ENCODE results near the gene ACOT7.
"Not testable (repeated sequence)": the region's sequence is repeated elsewhere in the genome, so short reads cannot be mapped to it uniquely, and the experiment has no call there.

The ACOT7 gene

DNA sequence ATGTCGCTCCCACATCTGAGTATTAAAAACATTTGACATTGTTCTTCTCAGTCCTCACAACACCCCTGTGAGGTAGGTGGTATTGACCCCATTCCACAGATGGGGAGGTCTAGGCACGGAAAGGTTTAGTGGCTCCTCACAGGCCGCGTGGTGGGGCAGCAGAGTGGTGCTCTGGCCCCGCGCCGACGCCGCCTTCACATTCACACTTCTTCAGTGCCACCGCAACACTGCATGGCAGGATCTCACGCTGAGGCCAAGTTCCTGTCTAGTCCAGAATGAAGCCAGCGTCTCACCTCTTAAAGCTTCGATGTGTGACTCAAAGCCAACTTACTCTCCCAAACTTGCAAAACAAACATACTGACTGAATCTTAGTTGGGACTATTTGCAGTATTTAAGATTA, 169.9 kb downstream of the ACOT7 start:
- in situ Hi-C loops (cut with HindIII; ENCODE audit: low pct_unique_long_range_greater_than_20kb, low sequenced_read_pairs), result no loop called here
- DNase-seq (ENCODE audit: low read depth in 1 of 2, low spot score in 1 of 2), result no peak
- TF ChIP-seq JUND (IDR thresholded peaks at IDR 0.05; ENCODE audit: low read depth), result no peak

DNA sequence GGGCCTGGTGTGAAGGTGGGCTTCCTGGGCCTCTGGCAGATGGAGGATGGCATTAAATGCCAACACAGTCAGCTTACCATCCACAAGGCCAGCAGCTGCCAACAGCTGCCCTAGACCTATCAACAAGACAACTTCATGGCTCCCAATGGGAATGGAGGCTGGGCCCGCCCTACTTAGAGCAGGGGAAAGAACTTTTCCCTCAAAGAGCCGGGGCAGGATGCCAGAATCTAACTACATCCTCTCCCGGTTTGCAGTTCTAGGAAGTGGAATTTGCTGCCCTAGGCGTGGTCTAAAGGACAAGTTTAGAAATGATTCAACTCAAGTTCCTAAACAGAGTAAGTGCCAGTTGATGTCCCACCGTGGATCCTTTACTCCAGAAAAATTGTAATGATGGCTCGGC, 170.9 kb downstream of the ACOT7 start:
- DNase-seq (ENCODE audit: low read depth in 1 of 2, low spot score in 1 of 2), result no peak
- in situ Hi-C loops (cut with HindIII; ENCODE audit: low pct_unique_long_range_greater_than_20kb, low sequenced_read_pairs), result no loop called here
- TF ChIP-seq JUND (IDR thresholded peaks at IDR 0.05; ENCODE audit: low read depth), result no peak

DNA sequence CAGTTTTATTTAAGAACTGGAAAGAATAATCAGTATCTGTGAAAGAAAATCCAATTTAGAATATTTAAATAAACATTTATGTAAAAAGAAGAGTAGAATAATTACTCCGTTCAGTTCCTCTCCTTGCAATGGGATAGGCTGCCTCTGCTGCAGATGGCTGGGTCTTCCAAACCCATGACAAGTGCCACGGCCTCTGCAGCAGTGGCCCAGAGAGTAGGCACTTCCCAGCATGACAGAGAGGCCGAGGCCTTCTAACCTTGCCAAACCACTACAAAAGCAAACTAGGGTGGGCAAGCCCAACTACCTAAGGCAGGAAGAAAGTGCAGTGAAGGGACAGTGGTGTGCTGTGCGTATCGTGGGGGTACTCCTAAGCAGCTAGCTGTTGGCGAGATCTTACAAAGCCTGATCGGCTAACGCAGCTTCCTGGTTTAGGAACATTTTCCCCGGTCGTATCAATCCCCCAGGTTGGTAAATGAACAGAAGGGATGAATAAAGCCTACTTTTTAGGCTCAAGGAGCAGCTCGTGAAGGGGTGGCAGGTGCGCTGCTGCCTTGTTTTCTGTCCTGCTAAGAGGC, 172.3 kb downstream of the ACOT7 start:
- no peak for TF ChIP-seq JUND (IDR thresholded peaks at IDR 0.05; ENCODE audit: low read depth)
- in situ Hi-C loops (cut with HindIII; ENCODE audit: low pct_unique_long_range_greater_than_20kb, low sequenced_read_pairs), result no loop called here
- DNase-seq (ENCODE audit: low read depth in 1 of 2, low spot score in 1 of 2), result no peak

DNA sequence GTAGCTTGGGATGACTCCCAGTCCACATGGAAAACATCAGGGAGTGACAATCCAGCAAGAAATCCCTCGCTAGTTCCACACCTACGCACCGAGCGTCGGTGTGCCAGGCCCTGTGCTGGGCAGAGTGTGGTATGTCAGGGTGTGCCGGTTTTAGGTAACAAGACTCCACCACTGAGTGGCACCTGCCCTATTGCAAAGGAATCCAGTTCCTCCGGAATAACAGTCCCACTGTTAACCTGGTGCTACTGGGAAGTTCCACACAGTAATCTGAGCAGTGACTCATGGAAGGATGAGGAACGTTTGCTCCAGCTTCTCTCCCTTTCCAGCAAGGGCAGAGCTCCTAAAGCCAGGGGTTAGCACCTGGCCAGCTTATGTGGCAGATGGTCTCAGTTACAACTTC, 173.3 kb downstream of the ACOT7 start:
- in situ Hi-C loops (cut with HindIII; ENCODE audit: low pct_unique_long_range_greater_than_20kb, low sequenced_read_pairs), result no loop called here
- DNase-seq (ENCODE audit: low read depth in 1 of 2, low spot score in 1 of 2), result peak; percentile 77 to 96
- 0 out of 2 replicates have a peak, but pooled peaks have one; percentile 53 for TF ChIP-seq JUND (IDR thresholded peaks at IDR 0.05; ENCODE audit: low read depth)

- DNase-seq (ENCODE audit: low read depth in 1 of 2, low spot score in 1 of 2); in situ Hi-C loops (cut with HindIII; ENCODE audit: low pct_unique_long_range_greater_than_20kb, low sequenced_read_pairs): not testable (repeated sequence)
These were observed 173.9 kb downstream of the ACOT7 start for GRCh38 chr1:6219641-6220040.

DNA sequence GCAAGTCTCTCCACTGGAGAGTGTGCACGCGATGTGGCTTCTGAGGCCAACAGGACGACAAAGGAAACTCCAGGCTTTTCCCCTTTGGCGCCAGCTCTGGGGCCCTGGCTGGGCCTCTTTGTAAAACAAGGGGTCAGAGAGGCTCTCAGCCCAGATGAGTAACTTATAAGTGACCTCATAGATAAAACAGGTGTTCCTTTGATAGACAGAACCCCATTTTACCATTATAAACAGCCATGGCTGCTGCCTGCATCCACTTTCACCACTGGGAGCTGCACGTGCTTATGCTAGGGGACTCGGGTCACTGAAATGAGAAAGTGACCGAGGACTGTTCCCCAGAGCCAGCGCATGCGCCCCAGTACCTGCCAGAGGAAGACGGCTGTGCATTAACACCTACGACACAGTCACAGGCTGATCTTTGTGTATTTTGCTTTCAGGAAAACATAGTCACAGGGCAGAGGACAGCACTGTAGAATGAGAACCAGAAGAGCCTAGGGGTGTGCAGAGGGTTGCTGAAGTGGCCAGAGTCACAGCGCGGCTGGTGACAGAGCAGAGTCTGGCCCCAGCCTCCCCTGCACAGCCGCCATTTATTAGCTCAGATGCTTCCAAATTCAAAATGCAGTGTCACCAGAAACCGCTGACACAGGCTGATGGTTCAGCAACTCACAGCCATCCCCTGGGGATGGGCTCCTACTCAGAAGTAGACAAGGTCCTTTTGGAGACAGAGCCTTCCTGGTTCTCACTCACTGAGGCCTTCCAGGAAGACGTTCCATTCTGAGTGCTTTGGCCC, 175.0 kb downstream of the ACOT7 start:
- TF ChIP-seq JUND (IDR thresholded peaks at IDR 0.05; ENCODE audit: low read depth), result no peak
- no peak for DNase-seq (ENCODE audit: low read depth in 1 of 2, low spot score in 1 of 2)
- in situ Hi-C loops (cut with HindIII; ENCODE audit: low pct_unique_long_range_greater_than_20kb, low sequenced_read_pairs), result no loop called here
